Endothelial cell of umbilical vein (primary cell): ENCODE measurements around the gene PAX8. TPM values are rescaled to one million over a fixed set of nuclear protein-coding genes. Genes with fewer than 3 reads are reported as not detected.

Source experiments
- BruUV-seq: library from RNA; stranded (reverse); fragments of 400-500 nt; replicated peaks from 2 replicates; lab custom pipeline; 2021; lab: Mats Ljungman, UMichigan
- CTCF ChIA-PET: fragments of 300-600, 350-600 bp; sonication (Branson Sonifier 250); formaldehyde crosslinking; loops from one replicate; lab custom pipeline; 2021; ENCODE audit warnings: antibody characterized with exemption, inconsistent platforms; lab: Charles Lee
- POLR2A ChIA-PET: fragments of 300-600, 350-600 bp; sonication (Branson Sonifier 250); formaldehyde crosslinking; loops from one replicate; lab custom pipeline; 2021; ENCODE audit warnings: antibody characterized with exemption, inconsistent platforms; lab: Charles Lee
- DNase-seq: peaks from one replicate; pipeline ENCODE4 v3.0.0-alpha.2; 2011; ENCODE audit warnings: low read depth, low spot score
- FAIRE-seq: peaks from 2 replicates; lab custom pipeline; 2011; peaks lifted over from hg19 to GRCh38; lab: Jason Lieb, UNC
- H2AFZ ChIP-seq: 2 replicates; pipeline ENCODE4 v1.6.0; 2012; ENCODE audit warnings: low read depth, low read length, control low read depth, inconsistent platforms
- H3K27ac ChIP-seq: 2 replicates; pipeline ENCODE4 v1.5.1; 2011; ENCODE audit warnings: low read depth, mild to moderate bottlenecking, control low read depth, low read length, moderate library complexity; ENCODE audit not compliant: insufficient read depth
- H3K27me3 ChIP-seq, 2 experiments: 2 replicates each; pipeline versions ENCODE4 v1.6.0 to v1.6.1; 2011; ENCODE audit warnings: low read length in 2 of 2, mixed read lengths in 1 of 2; ENCODE audit not compliant: control insufficient read depth in 2 of 2, insufficient read depth in 2 of 2
- H3K36me3 ChIP-seq, 2 experiments: 2 replicates in 1 of 2; 3 replicates in 1 of 2; pipeline ENCODE4 v1.5.1; 2011; ENCODE audit warnings: low read length in 2 of 2, mild to moderate bottlenecking in 1 of 2, moderate library complexity in 1 of 2; ENCODE audit not compliant: control insufficient read depth in 2 of 2, insufficient read depth in 2 of 2; ENCODE audit errors: extremely low read depth in 1 of 2
- H3K4me1 ChIP-seq: 3 replicates; pipeline ENCODE4 v1.5.1; 2011; ENCODE audit warnings: mild to moderate bottlenecking, low read length; ENCODE audit not compliant: control insufficient read depth, insufficient read depth; ENCODE audit errors: extremely low read depth
- H3K4me2 ChIP-seq: 2 replicates; pipeline ENCODE4 v1.6.1; 2011; ENCODE audit warnings: low read length, control low read depth, mixed read lengths; ENCODE audit not compliant: insufficient read depth
- H3K4me3 ChIP-seq, 3 experiments: fragments of 200-600 bp in 1 of 3; sonication (generic), shearing (Covaris generic) in 1 of 3; replicated peaks in 1 of 3; 2 replicates each; pipeline ENCODE4 v1.5.1; 2011 to 2016; ENCODE audit warnings: control low read depth in 3 of 3, low read length in 3 of 3, mild to moderate bottlenecking in 2 of 3, inconsistent platforms in 1 of 3, low read depth in 1 of 3, moderate library complexity in 1 of 3; ENCODE audit not compliant: insufficient read depth in 1 of 3
- H3K79me2 ChIP-seq: 2 replicates; pipeline ENCODE4 v1.6.0; 2012; ENCODE audit warnings: low read length, inconsistent platforms; ENCODE audit not compliant: control insufficient read depth, insufficient read depth
- H3K9ac ChIP-seq: replicated peaks from 2 replicates; pipeline ENCODE3; 2011; ENCODE audit warnings: low read length, control low read depth; ENCODE audit not compliant: insufficient read depth; ENCODE audit errors: extremely low read depth
- H3K9me1 ChIP-seq: replicated peaks from 3 replicates; pipeline ENCODE4 v1.6.0; 2011; ENCODE audit warnings: mild to moderate bottlenecking, low read length; ENCODE audit not compliant: control insufficient read depth, insufficient read depth; ENCODE audit errors: extremely low read depth
- H3K9me3 ChIP-seq: replicated peaks from 2 replicates; pipeline ENCODE4 v1.5.1; 2012; ENCODE audit warnings: low read length, inconsistent platforms; ENCODE audit not compliant: control insufficient read depth, insufficient read depth
- H4K20me1 ChIP-seq: replicated peaks from 2 replicates; pipeline ENCODE3; 2011; ENCODE audit warnings: mild to moderate bottlenecking, low read length; ENCODE audit not compliant: control insufficient read depth, insufficient read depth; ENCODE audit errors: extremely low read depth
- EZH2 ChIP-seq: IDR thresholded peaks from 2 replicates; pipeline ENCODE4 v1.6.1; 2012; ENCODE audit warnings: borderline replicate concordance, low read depth, mild to moderate bottlenecking, moderate library complexity, low read length, inconsistent platforms; ENCODE audit not compliant: severe bottlenecking
- FOS ChIP-seq: IDR thresholded peaks from 2 replicates; pipeline ENCODE4 v1.6.1; 2011; ENCODE audit warnings: mild to moderate bottlenecking, low read length, moderate library complexity, borderline replicate concordance; ENCODE audit not compliant: insufficient read depth
- GATA2 ChIP-seq: IDR thresholded peaks from 2 replicates; pipeline ENCODE4 v1.7.0; 2011; ENCODE audit warnings: low read depth, mild to moderate bottlenecking, moderate library complexity, mixed read lengths, low read length; ENCODE audit not compliant: insufficient read length, insufficient read depth
- JUN ChIP-seq: IDR thresholded peaks from 2 replicates; pipeline ENCODE4 v1.6.1; 2011; ENCODE audit warnings: borderline replicate concordance, low read depth; ENCODE audit not compliant: insufficient read length, insufficient read depth
- MYC ChIP-seq: IDR thresholded peaks from one replicate; pipeline ENCODE4 v1.6.1; 2011; ENCODE audit warnings: mild to moderate bottlenecking, low read depth, low read length
- POLR2A ChIP-seq: IDR thresholded peaks from 2 replicates; pipeline ENCODE4 v1.6.1; 2012; ENCODE audit warnings: low read depth, mild to moderate bottlenecking, control low read depth, low read length
- POLR2AphosphoS5 ChIP-seq: IDR thresholded peaks from 2 replicates; pipeline ENCODE4 v1.6.1; 2012; ENCODE audit warnings: low read depth, mild to moderate bottlenecking, control low read depth, low read length, moderate library complexity; ENCODE audit not compliant: insufficient read depth
- dilution Hi-C: fragments of 300-500 bp; cut with MboI; formaldehyde crosslinking; loops from one replicate; pipeline ENCODE4 v1.15.0; 2019; ENCODE audit warnings: low sequenced_read_pairs; ENCODE audit not compliant: extremely low pct_ligation_motif_present
- intact Hi-C: fragments of 100-400 bp; cut with micrococcal nuclease; formaldehyde crosslinking; loops from one replicate; pipeline ENCODE4 v1.10.0; 2022
- polyA plus RNA-seq, 4 experiments: library from polyadenylated mRNA; depleted of rRNA in 3 of 4; stranded (reverse) in 3 of 4; unstranded in 1 of 4; fragments of >200 nt; gene quantifications; 2 replicates each; pipeline versions ENCODE4 v1.2.1 to v1.2.3, GENCODE V29; 2011 to 2012; ENCODE audit warnings: missing spikeins in 1 of 4
- total RNA-seq: library from RNA; stranded (reverse); gene quantifications from 2 replicates; pipeline ENCODE4 v1.2.3, GENCODE V29; 2021
- TF ChIP-seq, protein P1 (sequence below), 2 donors: IDR thresholded peaks; 1 replicate in 1 of 2; 2 replicates in 1 of 2; pipeline ENCODE4 v1.5.1; 2011; ENCODE audit warnings: low read length in 2 of 2, mild to moderate bottlenecking in 2 of 2, moderate library complexity in 2 of 2, control low read depth in 1 of 2, inconsistent platforms in 1 of 2, low read depth in 1 of 2; ENCODE audit not compliant: insufficient read depth in 1 of 2; ENCODE audit errors: extremely low read depth in 1 of 2
- TF ChIP-seq, protein P2 (sequence below): IDR thresholded peaks from 2 replicates; pipeline ENCODE4 v1.6.1; 2011; ENCODE audit not compliant: insufficient read depth, insufficient read length

The PAX8 gene
- total and polyA plus RNA-seq, 2 donors (not counting 3 experiments of a cell fraction or from before 2014, with no cell fraction given), result 0.22 to 0.62 TPM

DNA sequence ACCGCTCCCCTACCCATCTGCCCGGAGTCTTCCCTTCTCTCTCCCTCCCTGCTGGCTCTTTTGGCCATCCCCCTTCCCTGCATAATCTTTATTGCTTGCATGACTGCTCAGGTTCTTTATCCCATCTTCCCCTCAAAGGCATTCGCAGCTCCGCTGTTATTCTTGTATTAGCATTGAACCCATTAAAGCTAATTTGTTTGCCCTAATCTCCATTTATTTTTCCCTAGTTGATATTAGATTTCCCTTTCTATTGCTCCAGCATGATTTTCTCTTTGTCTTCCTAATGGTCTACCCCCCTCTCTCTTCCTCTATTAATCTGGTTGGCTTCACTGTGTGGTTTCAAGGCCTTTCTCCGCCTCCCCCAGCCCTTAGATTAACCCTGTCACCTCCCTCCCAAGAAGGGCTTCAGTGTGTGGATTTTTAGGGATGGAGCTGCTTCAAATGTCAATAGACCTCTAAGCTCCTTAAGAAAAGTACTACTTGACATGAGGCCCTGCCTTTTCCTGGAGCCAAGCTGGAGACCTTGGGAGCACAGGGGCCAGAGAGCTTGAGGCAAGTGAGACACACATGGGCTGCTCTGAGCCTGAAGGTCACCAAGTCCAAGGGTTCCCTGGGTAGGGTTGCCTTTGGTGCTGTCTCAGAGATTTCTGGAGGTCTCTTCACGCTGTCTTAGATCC lies 20.1 kb downstream of the PAX8 start:
- intact Hi-C loops (no loop called here), dilution Hi-C loops (no loop called here)
- no peaks in the 10 kb centered on the region for H4K20me1 ChIP-seq
- peaks cover 0 to 20% of the 10 kb centered on the region in 2 experiments for H3K27me3 ChIP-seq
- DNase-seq (no peak), FAIRE-seq (no peak)
- no peaks in the 10 kb centered on the region for H3K9me1 ChIP-seq
- no peak overlapping the region for H2AFZ ChIP-seq
- ChIA-PET CTCF (interaction anchor here (1.0 to 2.2 kb wide), 2 partner anchors 12 to 60 kb away, joined by 3 to 9 read pairs; no protein-coding TSS in a partner anchor), POLR2A (no interaction called here)
- H3K27ac ChIP-seq, result no peak overlapping the region
- TF ChIP-seq, protein P1, sequence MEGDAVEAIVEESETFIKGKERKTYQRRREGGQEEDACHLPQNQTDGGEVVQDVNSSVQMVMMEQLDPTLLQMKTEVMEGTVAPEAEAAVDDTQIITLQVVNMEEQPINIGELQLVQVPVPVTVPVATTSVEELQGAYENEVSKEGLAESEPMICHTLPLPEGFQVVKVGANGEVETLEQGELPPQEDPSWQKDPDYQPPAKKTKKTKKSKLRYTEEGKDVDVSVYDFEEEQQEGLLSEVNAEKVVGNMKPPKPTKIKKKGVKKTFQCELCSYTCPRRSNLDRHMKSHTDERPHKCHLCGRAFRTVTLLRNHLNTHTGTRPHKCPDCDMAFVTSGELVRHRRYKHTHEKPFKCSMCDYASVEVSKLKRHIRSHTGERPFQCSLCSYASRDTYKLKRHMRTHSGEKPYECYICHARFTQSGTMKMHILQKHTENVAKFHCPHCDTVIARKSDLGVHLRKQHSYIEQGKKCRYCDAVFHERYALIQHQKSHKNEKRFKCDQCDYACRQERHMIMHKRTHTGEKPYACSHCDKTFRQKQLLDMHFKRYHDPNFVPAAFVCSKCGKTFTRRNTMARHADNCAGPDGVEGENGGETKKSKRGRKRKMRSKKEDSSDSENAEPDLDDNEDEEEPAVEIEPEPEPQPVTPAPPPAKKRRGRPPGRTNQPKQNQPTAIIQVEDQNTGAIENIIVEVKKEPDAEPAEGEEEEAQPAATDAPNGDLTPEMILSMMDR (IDR thresholded peaks at IDR 0.05; ENCODE audit: extremely low read depth in 1 of 2, insufficient read depth in 1 of 2, low read depth in 1 of 2, low read length in 2 of 2), result no peak
- no peak for TF ChIP-seq POLR2AphosphoS5
- H3K79me2 ChIP-seq, result no peaks in the 10 kb centered on the region
- H3K4me1 ChIP-seq, result no peaks in the 10 kb centered on the region
- no peak overlapping the region for H3K4me2 ChIP-seq
- no peak overlapping the region for H3K4me3 ChIP-seq
- no peaks in the 10 kb centered on the region for H3K9me3 ChIP-seq
- H3K9ac ChIP-seq, result no peak overlapping the region
- BruUV-seq, result no TSS peak
- H3K36me3 ChIP-seq, result no peaks in the 10 kb centered on the region

DNA sequence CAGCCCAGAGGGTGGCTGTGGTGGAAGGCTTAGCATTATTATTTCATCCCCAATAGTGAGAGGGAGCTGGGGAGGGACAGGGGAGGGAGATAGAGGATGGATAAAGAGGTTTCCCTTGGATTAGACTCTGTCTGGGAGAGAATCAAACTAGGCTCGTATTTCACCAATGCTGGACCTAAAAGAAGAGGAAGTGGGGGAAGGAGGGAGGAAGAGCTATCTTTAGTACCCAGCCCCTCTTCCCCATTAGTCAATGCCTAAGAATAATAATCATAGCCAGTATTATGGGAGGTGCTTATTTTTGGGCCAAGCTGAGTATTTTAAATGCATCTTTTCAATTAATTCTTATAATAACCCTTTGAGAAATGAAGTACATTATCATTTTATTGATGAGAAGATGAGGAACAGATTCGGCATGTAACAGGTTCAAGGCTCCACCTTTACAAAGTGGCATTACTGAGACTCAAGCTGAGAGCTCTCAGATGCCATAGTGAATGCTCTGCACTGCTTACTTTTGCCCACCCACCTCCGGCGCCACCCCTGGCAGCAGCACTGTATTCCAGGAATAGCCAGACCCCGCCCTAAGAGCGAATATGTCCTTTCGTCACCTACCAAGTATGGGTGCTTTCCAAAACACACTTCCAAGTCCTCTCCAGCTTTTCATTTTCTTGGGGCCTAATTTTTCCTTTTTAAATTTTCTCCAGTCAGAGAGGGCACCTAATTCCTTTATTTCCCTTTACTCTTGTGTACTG lies 21.0 kb downstream of the PAX8 start:
- H3K36me3 ChIP-seq, result no peaks in the 10 kb centered on the region
- BruUV-seq, result no TSS peak
- H3K9me3 ChIP-seq, result no peaks in the 10 kb centered on the region
- no peaks in the 10 kb centered on the region for H4K20me1 ChIP-seq
- POLR2A ChIA-PET, result no interaction called here
- CTCF ChIA-PET, result interaction anchor here (0.9 to 2.5 kb wide), 5 partner anchors 11 to 132 kb away, joined by 3 to 9 read pairs (median 5); no protein-coding TSS in a partner anchor
- FAIRE-seq (no peak), DNase-seq (no peak)
- H3K9ac ChIP-seq, result no peak overlapping the region
- H2AFZ ChIP-seq, result no peak overlapping the region
- H3K4me3 ChIP-seq, result no peak overlapping the region
- H3K27me3 ChIP-seq, result peaks cover 0 to 16% of the 10 kb centered on the region in 2 experiments
- intact Hi-C loops (no loop called here), dilution Hi-C loops (no loop called here)
- H3K9me1 ChIP-seq, result no peaks in the 10 kb centered on the region
- no peaks in the 10 kb centered on the region for H3K79me2 ChIP-seq
- TF ChIP-seq JUN, result no peak
- TF ChIP-seq, protein P2, sequence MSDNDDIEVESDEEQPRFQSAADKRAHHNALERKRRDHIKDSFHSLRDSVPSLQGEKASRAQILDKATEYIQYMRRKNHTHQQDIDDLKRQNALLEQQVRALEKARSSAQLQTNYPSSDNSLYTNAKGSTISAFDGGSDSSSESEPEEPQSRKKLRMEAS, result no peak
- TF ChIP-seq GATA2, result no peak
- no peak for TF ChIP-seq POLR2A
- TF ChIP-seq, protein P1 (IDR thresholded peaks at IDR 0.05; ENCODE audit: extremely low read depth in 1 of 2, insufficient read depth in 1 of 2, low read depth in 1 of 2, low read length in 2 of 2), result no peak
- TF ChIP-seq POLR2AphosphoS5, result no peak
- no peak for TF ChIP-seq EZH2
- TF ChIP-seq MYC, result no peak
- TF ChIP-seq FOS, result no peak
- no peak overlapping the region for H3K4me2 ChIP-seq
- no peak overlapping the region for H3K27ac ChIP-seq
- H3K4me1 ChIP-seq, result no peaks in the 10 kb centered on the region
